IMR-90 (cell line): ENCODE data around the gene MTF2. TPM values are rescaled to one million over a fixed set of nuclear protein-coding genes. Genes with fewer than 3 reads are reported as not detected.
"Not testable (repeated sequence)": the region's sequence is repeated elsewhere in the genome, so short reads cannot be mapped to it uniquely, and the experiment has no call there.

Source experiments
- ATAC-seq: fragments of 200-7000 bp; cut with Tn5 transposase; 2 replicates; pipeline ENCODE4 v1.9.1; 2020; ENCODE audit warnings: low read depth, mild to moderate bottlenecking, moderate library complexity
- BruUV-seq: library from RNA; stranded (reverse); fragments of 400-500 nt; replicated peaks from 2 replicates; lab custom pipeline; 2021; lab: Mats Ljungman, UMichigan
- CTCF ChIA-PET: fragments of 300-600 bp; formaldehyde crosslinking; extraction: SDS; loops from one replicate; lab custom pipeline; 2021; ENCODE audit warnings: antibody characterized with exemption; lab: Yijun Ruan, JAX
- POLR2A ChIA-PET: fragments of 300-600 bp; sonication (Branson Sonifier 250); formaldehyde crosslinking; loops from one replicate; lab custom pipeline; 2022; ENCODE audit warnings: antibody characterized with exemption; ENCODE audit not compliant: unreplicated experiment; lab: Charles Lee
- DNase-seq: peaks from one replicate; pipeline ENCODE4 v3.0.0; 2013
- H2AFZ ChIP-seq: replicated peaks from 2 replicates; pipeline ENCODE3; 2013; ENCODE audit warnings: low read length, mild to moderate bottlenecking; ENCODE audit not compliant: poor library complexity
- H2AK5ac ChIP-seq: 2 replicates; pipeline ENCODE4 v1.6.1; 2013; ENCODE audit warnings: low read depth, low read length, inconsistent platforms
- H2AK9ac ChIP-seq: replicated peaks from 2 replicates; pipeline ENCODE3; 2013; ENCODE audit warnings: mild to moderate bottlenecking, low read depth, low read length, moderate library complexity; ENCODE audit not compliant: poor library complexity
- H2BK120ac ChIP-seq: 2 replicates; pipeline ENCODE4 v1.6.1; 2013; ENCODE audit warnings: low read depth, low read length, inconsistent platforms
- H2BK15ac ChIP-seq: 3 replicates; pipeline ENCODE4 v1.6.1; 2013; ENCODE audit warnings: low read depth, low read length, inconsistent platforms
- H2BK20ac ChIP-seq: 2 replicates; pipeline ENCODE4 v1.6.1; 2013; ENCODE audit warnings: low read depth, mild to moderate bottlenecking, inconsistent platforms, low read length, moderate library complexity
- H2BK5ac ChIP-seq: 2 replicates; pipeline ENCODE4 v1.6.1; 2013; ENCODE audit warnings: mild to moderate bottlenecking, low read depth, low read length, inconsistent platforms; ENCODE audit not compliant: poor library complexity, severe bottlenecking
- H3K14ac ChIP-seq: replicated peaks from 2 replicates; pipeline ENCODE4 v1.6.1; 2013; ENCODE audit warnings: low read depth, low read length, inconsistent platforms
- H3K18ac ChIP-seq: 2 replicates; pipeline ENCODE4 v1.6.1; 2013; ENCODE audit warnings: low read depth, low read length, control low read depth
- H3K23ac ChIP-seq: 2 replicates; pipeline ENCODE4 v1.6.1; 2013; ENCODE audit warnings: low read depth, low read length, inconsistent platforms
- H3K27ac ChIP-seq: 2 replicates; pipeline ENCODE4 v1.5.1; 2013; ENCODE audit warnings: mild to moderate bottlenecking, control low read depth, low read length; ENCODE audit not compliant: insufficient read depth
- H3K27me3 ChIP-seq: 2 replicates; pipeline ENCODE4 v1.6.1; 2013; ENCODE audit warnings: low read length; ENCODE audit not compliant: control insufficient read depth, insufficient read depth
- H3K36me3 ChIP-seq: 2 replicates; pipeline ENCODE4 v1.6.1; 2013; ENCODE audit warnings: low read length, mixed read lengths; ENCODE audit not compliant: control insufficient read depth, insufficient read depth
- H3K4ac ChIP-seq: 2 replicates; pipeline ENCODE4 v1.6.1; 2013; ENCODE audit warnings: low read depth, low read length, inconsistent platforms
- H3K4me1 ChIP-seq: 2 replicates; pipeline ENCODE4 v1.6.1; 2013; ENCODE audit warnings: low read length, mixed read lengths; ENCODE audit not compliant: control insufficient read depth, insufficient read depth
- H3K4me2 ChIP-seq: 2 replicates; pipeline ENCODE4 v1.6.1; 2013; ENCODE audit warnings: low read depth, mild to moderate bottlenecking, control low read depth, low read length, moderate library complexity
- H3K4me3 ChIP-seq: 2 replicates; pipeline ENCODE4 v1.5.1; 2013; ENCODE audit warnings: low read depth, mild to moderate bottlenecking, control low read depth, low read length, moderate library complexity; ENCODE audit not compliant: insufficient read depth
- H3K56ac ChIP-seq: 2 replicates; pipeline ENCODE4 v1.6.1; 2013; ENCODE audit warnings: low read length, inconsistent platforms; ENCODE audit not compliant: insufficient read depth; ENCODE audit errors: extremely low read depth
- H3K79me1 ChIP-seq, 2 experiments: 2 replicates each; pipeline ENCODE4 v1.6.1; 2013; ENCODE audit warnings: low read length in 2 of 2, inconsistent platforms in 1 of 2, low read depth in 1 of 2
- H3K9ac ChIP-seq: 2 replicates; pipeline ENCODE4 v1.6.1; 2013; ENCODE audit warnings: low read depth, low read length, control low read depth
- H3K9me1 ChIP-seq: 2 replicates; pipeline ENCODE4 v1.6.1; 2013; ENCODE audit warnings: low read length, inconsistent platforms; ENCODE audit not compliant: insufficient read depth
- H3K9me3 ChIP-seq: 2 replicates; pipeline ENCODE4 v1.6.1; 2013; ENCODE audit warnings: low read length; ENCODE audit not compliant: control insufficient read depth, insufficient read depth
- H4K20me1 ChIP-seq: 2 replicates; pipeline ENCODE4 v1.6.1; 2013; ENCODE audit warnings: low read length, inconsistent platforms; ENCODE audit not compliant: insufficient read depth
- H4K5ac ChIP-seq: 2 replicates; pipeline ENCODE4 v1.6.1; 2013; ENCODE audit warnings: mild to moderate bottlenecking, low read depth, low read length, control low read depth
- H4K8ac ChIP-seq, 2 experiments: 2 replicates each; pipeline ENCODE4 v1.6.1; 2013; ENCODE audit warnings: low read depth in 2 of 2, low read length in 2 of 2, control low read depth in 1 of 2, inconsistent platforms in 1 of 2
- H4K91ac ChIP-seq: 2 replicates; pipeline ENCODE4 v1.6.1; 2013; ENCODE audit warnings: low read depth, low read length, inconsistent platforms; ENCODE audit not compliant: insufficient read depth
- WGBS, 2 experiments: methylation state at CpG; one replicate each; pipeline versions ENCODE4 v1.1.5 to v1.1.7; 2013; ENCODE audit warnings: missing lambda C conversion rate in 2 of 2; ENCODE audit not compliant: insufficient read length in 1 of 2; ENCODE audit errors: extremely low coverage in 2 of 2; 5-methylcytosine and 5-hydroxymethylcytosine counted together
- dilution Hi-C: fragments of 300-500 bp; cut with HindIII; formaldehyde crosslinking; loops from one replicate; pipeline ENCODE4 v1.14.3; 2018; ENCODE audit warnings: low sequenced_read_pairs; ENCODE audit not compliant: unreplicated experiment
- in situ Hi-C: fragments of 300-500 bp; cut with MboI; formaldehyde crosslinking; loops from 3 replicates; pipeline ENCODE4 v1.14.3; 2019; ENCODE audit warnings: low sequenced_read_pairs, inconsistent platforms, mixed read lengths
- intact Hi-C: fragments of 100-400 bp; cut with micrococcal nuclease; formaldehyde crosslinking; loops from 2 replicates; pipeline ENCODE4 v1.10.0; 2022
- polyA plus RNA-seq, 3 experiments: library from polyadenylated mRNA; depleted of rRNA; stranded (reverse); fragments of >200 nt; gene quantifications; 2 replicates each; pipeline ENCODE4 v1.2.3, GENCODE V29; 2012; ENCODE audit warnings: low replicate concordance in 1 of 3
- total RNA-seq: library from RNA; depleted of rRNA; stranded (reverse); fragments of >200 nt; gene quantifications from 2 replicates; pipeline ENCODE4 v1.2.3, GENCODE V29; 2012

MTF2 gene
- total and polyA plus RNA-seq, 2 of the 4 experiments (the other 2 are of a cell fraction): 10.6 to 39.8 TPM

DNA sequence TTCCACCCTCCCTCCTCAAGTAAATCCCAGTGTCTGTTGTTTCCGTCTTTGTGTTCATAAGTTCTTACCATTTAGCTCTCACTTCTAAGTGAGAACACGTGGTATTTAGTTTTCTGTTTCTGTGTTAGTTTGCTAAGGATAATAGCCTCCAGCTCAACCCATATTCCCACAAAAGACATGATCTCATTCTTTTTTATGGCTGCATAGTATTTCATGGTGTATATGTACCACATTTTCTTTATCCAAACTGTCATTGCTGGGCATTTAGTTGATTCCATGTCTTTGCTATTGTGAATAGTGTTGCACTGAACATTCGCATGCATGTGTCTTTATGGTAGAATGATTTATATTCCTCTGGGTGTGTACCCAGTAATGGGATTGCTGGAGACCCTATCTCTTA is 95.6 kb downstream of the MTF2 start:
- H3K4me3 ChIP-seq, BruUV-seq, H4K8ac ChIP-seq, H2BK5ac ChIP-seq, H2AFZ ChIP-seq, dilution Hi-C loops, DNase-seq, H4K91ac ChIP-seq, H3K4ac ChIP-seq, CTCF ChIA-PET, H3K4me2 ChIP-seq, H3K18ac ChIP-seq, H3K9me3 ChIP-seq, H3K14ac ChIP-seq, H3K23ac ChIP-seq, H3K27me3 ChIP-seq, H2BK120ac ChIP-seq, H4K5ac ChIP-seq, POLR2A ChIA-PET, H3K4me1 ChIP-seq, H3K36me3 ChIP-seq, H2BK20ac ChIP-seq, H2AK5ac ChIP-seq, H2AK9ac ChIP-seq, H3K27ac ChIP-seq, H3K56ac ChIP-seq, H2BK15ac ChIP-seq, H3K9ac ChIP-seq, in situ Hi-C loops, H3K9me1 ChIP-seq, ATAC-seq: not testable (repeated sequence)
- intact Hi-C loops: loop anchor here (5.0 kb wide), 2 partner anchors 42 to 72 kb away; no protein-coding TSS in a partner anchor
- H4K20me1 ChIP-seq: peaks cover 37% of the 10 kb centered on the region
- H3K79me1 ChIP-seq: peaks cover 0 to 28% of the 10 kb centered on the region in 2 experiments; a peak in 2 of 4 replicates
- no CpG with 5 or more reads among the region's 3 CpGs for WGBS, 2 experiments
